Fibroblast of skin of abdomen (primary cell): ENCODE data around the gene RFLNA.
"Not testable (repeated sequence)": the region's sequence is repeated elsewhere in the genome, so short reads cannot be mapped to it uniquely, and the experiment has no call there.

Experiments
- DNase-seq: peaks from one replicate; pipeline ENCODE4 v3.0.0-alpha.2; 2013

RFLNA gene

GRCh38 chr12:124283326-124283725 is 11.6 kb upstream of the RFLNA start:
- DNase-seq = no peak

GRCh38 chr12:124284368-124284767 is 10.5 kb upstream of the RFLNA start:
- no peak for DNase-seq

- DNase-seq = peak; percentile 24
Observed at GRCh38 chr12:124286414-124286813, 8.5 kb upstream of the RFLNA start.

GRCh38 chr12:124286971-124287370 is 7.9 kb upstream of the RFLNA start:
- no peak for DNase-seq

GRCh38 chr12:124289634-124290600 is 5.0 kb upstream of the RFLNA start:
- DNase-seq = no peak

GRCh38 chr12:124292385-124292784 is 2.5 kb upstream of the RFLNA start:
- DNase-seq = no peak

- DNase-seq = no peak
Observed at GRCh38 chr12:124293286-124294003, 1.4 kb upstream of the RFLNA start.

GRCh38 chr12:124295431-124296058 is 652 bp downstream of the RFLNA start:
- DNase-seq = no peak

- DNase-seq = no peak
Observed at GRCh38 chr12:124296295-124296915, 1.5 kb downstream of the RFLNA start.

GRCh38 chr12:124296916-124297351 is 2.0 kb downstream of the RFLNA start:
- no peak for DNase-seq

GRCh38 chr12:124297389-124297788 is 2.5 kb downstream of the RFLNA start:
- DNase-seq = no peak

GRCh38 chr12:124297856-124298255 is 3.0 kb downstream of the RFLNA start:
- DNase-seq = no peak

- no peak for DNase-seq
Observed at GRCh38 chr12:124298685-124299410, 4.0 kb downstream of the RFLNA start.

- peak; percentile 33 for DNase-seq
Observed at GRCh38 chr12:124299628-124300388, 4.9 kb downstream of the RFLNA start.

GRCh38 chr12:124300657-124301056 is 5.8 kb downstream of the RFLNA start:
- not testable (repeated sequence) for DNase-seq

- DNase-seq = no peak
Observed at GRCh38 chr12:124301084-124301654, 6.3 kb downstream of the RFLNA start.

- DNase-seq = no peak
Observed at GRCh38 chr12:124302241-124302806, 7.4 kb downstream of the RFLNA start.

GRCh38 chr12:124302807-124303578 is 8.1 kb downstream of the RFLNA start:
- DNase-seq = no peak

GRCh38 chr12:124303579-124304313 is 8.9 kb downstream of the RFLNA start:
- DNase-seq = no peak
